Mesothelial cell of epicardium (in vitro differentiated cells): ENCODE results near the gene SCTR. TPM values are rescaled to one million over a fixed set of nuclear protein-coding genes. Genes with fewer than 3 reads are reported as not detected.

Experiments
- DNase-seq, 2 experiments: peaks; one replicate each; pipeline ENCODE4 v3.0.0; 2021; ENCODE audit warnings: low spot score in 2 of 2; ENCODE audit not compliant: unreplicated experiment in 2 of 2
- H3K27ac Mint-ChIP-seq: 2 replicates; pipeline ENCODE4 v1.8.0; 2021; ENCODE audit warnings: mixed read lengths
- H3K27me3 Mint-ChIP-seq: 2 replicates; pipeline ENCODE4 v1.8.0; 2021; ENCODE audit warnings: low read depth, mixed read lengths
- H3K36me3 Mint-ChIP-seq: 2 replicates; pipeline ENCODE4 v1.8.0; 2021; ENCODE audit warnings: mixed read lengths
- H3K4me1 Mint-ChIP-seq: 2 replicates; pipeline ENCODE4 v1.8.0; 2021; ENCODE audit warnings: mixed read lengths
- H3K4me3 Mint-ChIP-seq: 2 replicates; pipeline ENCODE4 v1.8.0; 2021; ENCODE audit warnings: mild to moderate bottlenecking, moderate library complexity, mixed read lengths
- H3K9me3 Mint-ChIP-seq: 2 replicates; pipeline ENCODE4 v1.8.0; 2021; ENCODE audit warnings: mixed read lengths
- total RNA-seq: library from RNA; stranded (reverse); gene quantifications from 3 replicates; pipeline ENCODE4 v1.2.1, GENCODE V29; 2021
- TF ChIP-seq, protein P1 (sequence below): fragments of 200-600 bp; sonication (generic); IDR thresholded peaks from one replicate; pipeline ENCODE4 v1.5.0; 2021; ENCODE audit warnings: antibody characterized with exemption; ENCODE audit not compliant: unreplicated experiment

Gene SCTR
- total RNA-seq, 1 donor from 2014 or later, result 1.3 TPM

GRCh38 chr2:119523383-119523951 lies 816 bp downstream of the SCTR start:
- peaks cover 84% of the 10 kb centered on the region for H3K27me3 Mint-ChIP-seq
- peaks cover 13% of the 10 kb centered on the region for H3K4me1 Mint-ChIP-seq
- H3K4me3 Mint-ChIP-seq, result peak overlapping the region; percentile 66
- TF ChIP-seq, protein P1, sequence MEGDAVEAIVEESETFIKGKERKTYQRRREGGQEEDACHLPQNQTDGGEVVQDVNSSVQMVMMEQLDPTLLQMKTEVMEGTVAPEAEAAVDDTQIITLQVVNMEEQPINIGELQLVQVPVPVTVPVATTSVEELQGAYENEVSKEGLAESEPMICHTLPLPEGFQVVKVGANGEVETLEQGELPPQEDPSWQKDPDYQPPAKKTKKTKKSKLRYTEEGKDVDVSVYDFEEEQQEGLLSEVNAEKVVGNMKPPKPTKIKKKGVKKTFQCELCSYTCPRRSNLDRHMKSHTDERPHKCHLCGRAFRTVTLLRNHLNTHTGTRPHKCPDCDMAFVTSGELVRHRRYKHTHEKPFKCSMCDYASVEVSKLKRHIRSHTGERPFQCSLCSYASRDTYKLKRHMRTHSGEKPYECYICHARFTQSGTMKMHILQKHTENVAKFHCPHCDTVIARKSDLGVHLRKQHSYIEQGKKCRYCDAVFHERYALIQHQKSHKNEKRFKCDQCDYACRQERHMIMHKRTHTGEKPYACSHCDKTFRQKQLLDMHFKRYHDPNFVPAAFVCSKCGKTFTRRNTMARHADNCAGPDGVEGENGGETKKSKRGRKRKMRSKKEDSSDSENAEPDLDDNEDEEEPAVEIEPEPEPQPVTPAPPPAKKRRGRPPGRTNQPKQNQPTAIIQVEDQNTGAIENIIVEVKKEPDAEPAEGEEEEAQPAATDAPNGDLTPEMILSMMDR, result no peak
- no peak for DNase-seq
- H3K27ac Mint-ChIP-seq, result no peak overlapping the region
- no peaks in the 10 kb centered on the region for H3K36me3 Mint-ChIP-seq
- H3K9me3 Mint-ChIP-seq, result peaks cover under 1% of the 10 kb centered on the region

GRCh38 chr2:119522671-119523070 lies 1.6 kb downstream of the SCTR start:
- H3K4me1 Mint-ChIP-seq, result peaks cover 13% of the 10 kb centered on the region
- no peaks in the 10 kb centered on the region for H3K36me3 Mint-ChIP-seq
- H3K9me3 Mint-ChIP-seq, result peaks cover 5% of the 10 kb centered on the region
- H3K27ac Mint-ChIP-seq, result no peak overlapping the region
- H3K4me3 Mint-ChIP-seq, result peak overlapping the region; percentile 15
- peaks cover 84% of the 10 kb centered on the region for H3K27me3 Mint-ChIP-seq
- no peak for DNase-seq
- TF ChIP-seq, protein P1, result no peak

DNA sequence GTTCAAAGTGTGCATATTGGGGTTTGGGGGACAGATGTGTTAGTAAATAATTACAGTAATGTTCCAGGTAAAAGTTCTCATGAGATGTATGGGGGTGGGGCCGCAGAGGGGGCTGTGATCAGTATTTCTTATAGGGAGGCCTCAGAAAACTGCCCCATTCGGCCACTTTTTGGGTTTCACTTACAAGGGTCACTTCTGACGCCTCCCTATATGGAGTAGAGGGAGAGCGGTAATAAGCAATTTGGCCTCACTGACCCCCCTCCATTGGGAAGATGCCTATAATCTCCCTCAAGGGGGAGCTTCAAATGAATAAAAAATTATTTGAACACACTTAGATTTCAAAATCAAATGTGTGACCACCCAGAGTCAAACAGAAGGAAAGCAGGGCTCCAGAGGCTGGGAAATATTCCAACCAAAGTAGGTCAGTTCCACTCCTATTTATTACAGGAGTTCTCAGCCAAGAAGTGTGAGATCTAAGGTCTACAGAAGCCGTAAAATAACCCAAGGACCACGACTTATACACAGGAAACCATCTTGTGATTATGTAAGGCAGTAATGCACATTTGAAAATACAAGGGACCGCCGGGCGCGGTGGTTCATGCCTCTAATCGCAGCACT lies 2.7 kb downstream of the SCTR start:
- Mint-ChIP-seq H3K4me1 (peaks cover 13% of the 10 kb centered on the region), H3K27me3 (peaks cover 75% of the 10 kb centered on the region), H3K9me3 (peaks cover 5% of the 10 kb centered on the region), H3K36me3 (no peaks in the 10 kb centered on the region), H3K4me3 (no peak overlapping the region), H3K27ac (no peak overlapping the region)
- TF ChIP-seq, protein P1, result no peak
- no peak for DNase-seq

DNA sequence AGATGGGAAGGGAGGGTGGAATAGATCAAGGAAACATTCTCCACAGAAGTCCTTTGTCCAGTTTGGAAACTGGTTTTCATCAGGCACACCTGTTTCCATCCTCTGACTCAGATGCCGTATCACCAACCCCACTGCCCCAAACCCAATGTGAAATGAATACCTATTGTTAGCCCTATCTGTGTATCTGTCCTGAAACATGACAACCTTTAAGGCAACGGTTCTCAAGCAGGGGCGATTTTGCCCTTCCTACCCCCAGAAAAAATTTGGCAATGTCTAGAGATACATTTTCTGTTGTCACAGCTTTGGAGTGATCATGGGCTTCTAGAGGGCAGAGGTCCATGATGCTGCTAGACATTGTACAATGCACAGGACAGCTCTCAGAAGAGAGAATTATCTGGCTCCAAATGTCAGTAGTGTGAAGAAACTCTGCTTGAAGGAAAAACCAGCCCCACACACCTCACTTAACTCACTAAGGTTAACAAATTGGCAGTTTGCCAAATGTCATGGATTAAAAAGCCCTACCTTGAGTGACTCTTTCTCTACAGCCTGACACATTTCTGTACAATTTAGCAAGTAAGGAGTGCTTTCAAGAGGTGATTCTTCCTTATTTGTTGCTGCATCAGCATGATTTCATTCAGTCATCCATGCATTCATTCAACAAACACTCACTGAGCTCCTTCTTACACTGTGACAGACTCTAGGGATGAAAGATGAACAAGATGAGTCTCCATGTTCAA lies 3.4 kb downstream of the SCTR start:
- Mint-ChIP-seq H3K27ac (no peak overlapping the region), H3K27me3 (peaks cover 70% of the 10 kb centered on the region), H3K9me3 (peaks cover 9% of the 10 kb centered on the region)

GRCh38 chr2:119519057-119519408 lies 5.2 kb downstream of the SCTR start:
- DNase-seq, result no peak
- peaks cover 63% of the 10 kb centered on the region for H3K27me3 Mint-ChIP-seq
- no peak overlapping the region for H3K27ac Mint-ChIP-seq
- no peak overlapping the region for H3K4me3 Mint-ChIP-seq
- TF ChIP-seq, protein P1, result no peak
- H3K36me3 Mint-ChIP-seq, result no peaks in the 10 kb centered on the region
- peaks cover 9% of the 10 kb centered on the region for H3K9me3 Mint-ChIP-seq
- H3K4me1 Mint-ChIP-seq, result peaks cover 10% of the 10 kb centered on the region

More for the DNA sequence above, 3.4 kb downstream of the SCTR start:
- H3K36me3 Mint-ChIP-seq, result no peaks in the 10 kb centered on the region
- TF ChIP-seq, protein P1, result no peak
- DNase-seq, result no peak
- peaks cover 13% of the 10 kb centered on the region for H3K4me1 Mint-ChIP-seq
- no peak overlapping the region for H3K4me3 Mint-ChIP-seq
